Measurements from ENCODE around the gene VWA8. TPM values are rescaled to one million over a fixed set of nuclear protein-coding genes. Genes with fewer than 3 reads are reported as not detected.

VWA8 gene
- polyA plus RNA-seq, 1 of the 3 experiments (the other 2 are of a cell fraction): 5.5 TPM

DNA sequence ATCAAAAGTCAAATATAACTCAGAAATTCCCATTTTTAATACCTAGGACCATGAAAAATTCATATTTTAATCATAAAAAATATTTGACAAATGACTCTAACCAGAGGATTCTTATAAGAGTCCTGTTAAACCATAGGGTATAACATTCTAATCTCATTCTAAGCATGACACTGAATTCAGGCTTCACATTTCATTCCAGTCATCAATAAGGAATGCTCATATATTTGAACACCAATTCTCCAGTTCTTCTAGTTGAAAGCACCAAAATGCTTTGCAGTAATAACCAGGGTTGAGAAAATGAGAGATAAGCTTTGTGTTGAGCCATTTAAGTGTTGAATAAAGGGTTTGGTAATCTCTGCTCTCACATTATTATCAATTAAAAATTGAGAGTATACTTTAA lies 147.5 kb downstream of the VWA8 start:
- H3K4me2 ChIP-seq: no peak overlapping the region
- no peaks in the 10 kb centered on the region for H3K27me3 ChIP-seq (ENCODE audit: insufficient read depth)
- H3F3A ChIP-seq (replicated peaks; ENCODE audit: insufficient read depth): peaks cover 4% of the 10 kb centered on the region
- H3K4me3 ChIP-seq (ENCODE audit: low read depth in 2 of 2, low read length in 1 of 2): no peak overlapping the region
- CTCF ChIA-PET: interaction anchor here (1.0 kb wide), 1 partner anchor 10 kb away, joined by 3 read pairs; no protein-coding TSS in a partner anchor
- H3K9me3 ChIP-seq: no peaks in the 10 kb centered on the region
- peaks cover 0 to 3% of the 10 kb centered on the region in 2 experiments; a peak in 1 of 4 replicates for H3K4me1 ChIP-seq (ENCODE audit: control insufficient read depth in 1 of 2, insufficient read depth in 2 of 2, low read depth in 1 of 2, low read length in 1 of 2)
- no peaks in the 10 kb centered on the region for H3K79me2 ChIP-seq (ENCODE audit: insufficient read depth)
- H3K9ac ChIP-seq: no peak overlapping the region
- peaks cover 19 to 25% of the 10 kb centered on the region in 2 experiments for H3K36me3 ChIP-seq (replicated peaks in 1 of 2; ENCODE audit: control insufficient read depth in 1 of 2, insufficient read depth in 2 of 2, low read length in 1 of 2)
- no peak for DNase-seq
- H4K20me1 ChIP-seq (ENCODE audit: insufficient read depth): no peaks in the 10 kb centered on the region
- no peaks in the 10 kb centered on the region for H3K9me2 ChIP-seq
- H3K27ac ChIP-seq (ENCODE audit: low read depth in 2 of 2, low read length in 1 of 2): no peak overlapping the region
- peak; percentile 48; the same call in 1 of the 2 replicates for TF ChIP-seq FOSL2 (IDR thresholded peaks at IDR 0.05; ENCODE audit: borderline replicate concordance, low read depth)
- TF ChIP-seq, protein P1, sequence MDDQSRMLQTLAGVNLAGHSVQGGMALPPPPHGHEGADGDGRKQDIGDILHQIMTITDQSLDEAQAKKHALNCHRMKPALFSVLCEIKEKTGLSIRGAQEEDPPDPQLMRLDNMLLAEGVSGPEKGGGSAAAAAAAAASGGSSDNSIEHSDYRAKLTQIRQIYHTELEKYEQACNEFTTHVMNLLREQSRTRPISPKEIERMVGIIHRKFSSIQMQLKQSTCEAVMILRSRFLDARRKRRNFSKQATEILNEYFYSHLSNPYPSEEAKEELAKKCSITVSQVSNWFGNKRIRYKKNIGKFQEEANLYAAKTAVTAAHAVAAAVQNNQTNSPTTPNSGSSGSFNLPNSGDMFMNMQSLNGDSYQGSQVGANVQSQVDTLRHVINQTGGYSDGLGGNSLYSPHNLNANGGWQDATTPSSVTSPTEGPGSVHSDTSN (IDR thresholded peaks at IDR 0.05): no peak
- peak; percentile 32; the same call in 1 of the 2 replicates for TF ChIP-seq JUND (IDR thresholded peaks at IDR 0.05)
- TF ChIP-seq SMC3 (IDR thresholded peaks at IDR 0.05; ENCODE audit: low read depth, low read length): no peak
- no peak for TF ChIP-seq CHD2 (IDR thresholded peaks at IDR 0.05; ENCODE audit: low read length, partially characterized antibody)
- TF ChIP-seq RXRA (IDR thresholded peaks at IDR 0.05; ENCODE audit: borderline replicate concordance, low read depth): no peak
- TF ChIP-seq RAD21 (IDR thresholded peaks at IDR 0.05; ENCODE audit: low read length): no peak
- POLR2A ChIA-PET: no interaction called here
- no peak overlapping the region for H2AFZ ChIP-seq (ENCODE audit: low read depth)

DNA sequence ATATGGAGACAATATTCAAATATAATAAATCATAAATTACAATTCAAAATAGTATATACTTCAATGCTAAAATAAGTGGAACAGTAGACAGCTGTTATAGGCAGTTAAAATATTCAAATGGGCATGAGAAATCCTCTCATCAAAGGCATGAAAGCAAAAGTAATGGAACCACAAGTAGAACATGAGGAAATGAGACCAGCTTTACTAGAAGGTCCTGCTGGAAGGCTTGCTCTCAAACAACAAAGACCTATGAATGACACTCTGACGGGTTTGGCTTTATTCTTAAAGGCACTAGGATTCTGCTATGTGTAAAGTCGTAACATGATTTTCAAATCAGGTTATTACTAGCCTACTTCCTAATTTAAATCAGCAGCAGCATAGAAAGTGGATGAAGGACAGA lies 148.1 kb downstream of the VWA8 start:
- POLR2A ChIA-PET: no interaction called here

More for the DNA sequence above, 148.1 kb downstream of the VWA8 start:
- Histone ChIP-seq H3K79me2 (ENCODE audit: insufficient read depth) (no peaks in the 10 kb centered on the region), H3K9ac (no peak overlapping the region), H3K4me1 (ENCODE audit: control insufficient read depth in 1 of 2, insufficient read depth in 2 of 2, low read depth in 1 of 2, low read length in 1 of 2) (peaks cover 0 to 3% of the 10 kb centered on the region in 2 experiments; a peak in 1 of 4 replicates), H3K27ac (ENCODE audit: low read depth in 2 of 2, low read length in 1 of 2) (no peak overlapping the region), H2AFZ (ENCODE audit: low read depth) (no peak overlapping the region), H3K4me2 (no peak overlapping the region), H4K20me1 (ENCODE audit: insufficient read depth) (no peaks in the 10 kb centered on the region), H3K27me3 (ENCODE audit: insufficient read depth) (no peaks in the 10 kb centered on the region), H3K9me2 (no peaks in the 10 kb centered on the region), H3K4me3 (ENCODE audit: low read depth in 2 of 2, low read length in 1 of 2) (no peak overlapping the region), H3K9me3 (no peaks in the 10 kb centered on the region), H3K36me3 (replicated peaks in 1 of 2; ENCODE audit: control insufficient read depth in 1 of 2, insufficient read depth in 2 of 2, low read length in 1 of 2) (peaks cover 19 to 25% of the 10 kb centered on the region in 2 experiments), H3F3A (replicated peaks; ENCODE audit: insufficient read depth) (peaks cover 4% of the 10 kb centered on the region)
- TF ChIP-seq FOSL2 (IDR thresholded peaks at IDR 0.05; ENCODE audit: borderline replicate concordance, low read depth) (no peak), TCF12 (IDR thresholded peaks at IDR 0.05) (no peak), RAD21 (IDR thresholded peaks at IDR 0.05; ENCODE audit: low read length) (no peak), MEF2A (IDR thresholded peaks at IDR 0.05; ENCODE audit: borderline replicate concordance, low read depth) (no peak), SIN3A (IDR thresholded peaks at IDR 0.05; ENCODE audit: borderline replicate concordance, low read depth, low read length) (no peak), CHD2 (IDR thresholded peaks at IDR 0.05; ENCODE audit: low read length, partially characterized antibody) (no peak), RFX5 (IDR thresholded peaks at IDR 0.05; ENCODE audit: low read length) (no peak)
- TF ChIP-seq, protein P2, sequence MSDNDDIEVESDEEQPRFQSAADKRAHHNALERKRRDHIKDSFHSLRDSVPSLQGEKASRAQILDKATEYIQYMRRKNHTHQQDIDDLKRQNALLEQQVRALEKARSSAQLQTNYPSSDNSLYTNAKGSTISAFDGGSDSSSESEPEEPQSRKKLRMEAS (IDR thresholded peaks at IDR 0.05; ENCODE audit: low read depth): no peak
- TF ChIP-seq, protein P3, sequence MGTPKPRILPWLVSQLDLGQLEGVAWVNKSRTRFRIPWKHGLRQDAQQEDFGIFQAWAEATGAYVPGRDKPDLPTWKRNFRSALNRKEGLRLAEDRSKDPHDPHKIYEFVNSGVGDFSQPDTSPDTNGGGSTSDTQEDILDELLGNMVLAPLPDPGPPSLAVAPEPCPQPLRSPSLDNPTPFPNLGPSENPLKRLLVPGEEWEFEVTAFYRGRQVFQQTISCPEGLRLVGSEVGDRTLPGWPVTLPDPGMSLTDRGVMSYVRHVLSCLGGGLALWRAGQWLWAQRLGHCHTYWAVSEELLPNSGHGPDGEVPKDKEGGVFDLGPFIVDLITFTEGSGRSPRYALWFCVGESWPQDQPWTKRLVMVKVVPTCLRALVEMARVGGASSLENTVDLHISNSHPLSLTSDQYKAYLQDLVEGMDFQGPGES (IDR thresholded peaks at IDR 0.05; ENCODE audit: low read depth, low read length): no peak
- TF ChIP-seq, protein P1 (IDR thresholded peaks at IDR 0.05): no peak
- DNase-seq: no peak
- whole genome bisulfite sequencing (ENCODE audit: low lambda C conversion rate): 94% methylated on average over 2 of the region's 2 CpGs
- CTCF ChIA-PET: no interaction called here
